SK-N-SH (cell line): ENCODE data around the gene FARSA.

Experiments
- CTCF ChIP-seq: fragments of 200-600 bp; sonication (generic); IDR thresholded peaks from 2 replicates; pipeline ENCODE4 v1.6.1; 2017; ENCODE audit warnings: antibody characterized with exemption, mild to moderate bottlenecking, moderate library complexity
- MEF2A ChIP-seq: IDR thresholded peaks from 2 replicates; pipeline ENCODE4 v1.4.0; 2012; ENCODE audit warnings: low read depth, borderline replicate concordance
- POLR2AphosphoS5 ChIP-seq: IDR thresholded peaks from 2 replicates; pipeline ENCODE4 v1.6.1; 2012; ENCODE audit warnings: low read depth, low read length
- TAF1 ChIP-seq: IDR thresholded peaks from 2 replicates; pipeline ENCODE4 v1.6.1; 2012; ENCODE audit warnings: low read depth, mild to moderate bottlenecking, low read length, moderate library complexity, borderline replicate concordance
- TF ChIP-seq, protein P1 (sequence below): IDR thresholded peaks from 2 replicates; pipeline ENCODE4; 2012

GRCh38 chr19:12967907-12968306 lies 34.4 kb upstream of the FARSA start:
- no peak for TF ChIP-seq CTCF
- TF ChIP-seq POLR2AphosphoS5 = no peak
- TF ChIP-seq MEF2A = no peak
- TF ChIP-seq, protein P1, sequence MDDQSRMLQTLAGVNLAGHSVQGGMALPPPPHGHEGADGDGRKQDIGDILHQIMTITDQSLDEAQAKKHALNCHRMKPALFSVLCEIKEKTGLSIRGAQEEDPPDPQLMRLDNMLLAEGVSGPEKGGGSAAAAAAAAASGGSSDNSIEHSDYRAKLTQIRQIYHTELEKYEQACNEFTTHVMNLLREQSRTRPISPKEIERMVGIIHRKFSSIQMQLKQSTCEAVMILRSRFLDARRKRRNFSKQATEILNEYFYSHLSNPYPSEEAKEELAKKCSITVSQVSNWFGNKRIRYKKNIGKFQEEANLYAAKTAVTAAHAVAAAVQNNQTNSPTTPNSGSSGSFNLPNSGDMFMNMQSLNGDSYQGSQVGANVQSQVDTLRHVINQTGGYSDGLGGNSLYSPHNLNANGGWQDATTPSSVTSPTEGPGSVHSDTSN = no peak
- no peak for TF ChIP-seq TAF1
